K562 (cell line): ENCODE measurements around the gene USP49. TPM values are rescaled to one million over a fixed set of nuclear protein-coding genes. Genes with fewer than 3 reads are reported as not detected.
A peak's percentile ranks its signal among the peaks of the same experiment; 100 is the strongest.

Source experiments
- ADNP ChIP-seq: fragments of 200-800 bp; sonication (Bioruptor generic); IDR thresholded peaks from 2 replicates; pipeline ENCODE4 v1.6.1; 2016; ENCODE audit warnings: missing genetic modification characterization, missing compliant biosample characterization
- BCL6 ChIP-seq: fragments of 250-450 bp; sonication (Bioruptor Pico); IDR thresholded peaks from 2 replicates; pipeline ENCODE4 v1.4.0; 2020
- CREB1 ChIP-seq, 2 experiments: sonication (generic) in 1 of 2; formaldehyde crosslinking in 1 of 2; IDR thresholded peaks; 2 replicates each; pipeline versions ENCODE4 v1.6.1 to v1.8.0; 2012 to 2022; ENCODE audit warnings: inconsistent platforms in 1 of 2, mild to moderate bottlenecking in 1 of 2, missing genetic modification reagents in 1 of 2, moderate library complexity in 1 of 2
- CREM ChIP-seq: IDR thresholded peaks from 2 replicates; pipeline ENCODE4 v1.6.1; 2014; ENCODE audit warnings: antibody characterized with exemption, low read depth
- HCFC1 ChIP-seq: IDR thresholded peaks from 2 replicates; pipeline ENCODE4 v1.6.1; 2012; ENCODE audit warnings: low read depth, low read length, improper control_type of control experiment
- HNRNPLL ChIP-seq: fragments of 200-400 bp; formaldehyde crosslinking; IDR thresholded peaks from 2 replicates; pipeline ENCODE4 v1.6.1; 2017; ENCODE audit warnings: low read length, low read depth, mild to moderate bottlenecking; ENCODE audit not compliant: poor library complexity, severe bottlenecking
- JUNB ChIP-seq: fragments of 450-650 bp; formaldehyde crosslinking; conservative IDR thresholded peaks from 2 replicates; pipeline ENCODE4 v1.4.0; 2020; ENCODE audit warnings: mild to moderate bottlenecking
- MAFF ChIP-seq: IDR thresholded peaks from 2 replicates; pipeline ENCODE4 v1.6.1; 2012; ENCODE audit warnings: low read length, improper control_type of control experiment
- MAX ChIP-seq: sonication (generic); formaldehyde crosslinking; IDR thresholded peaks from 2 replicates; pipeline ENCODE4 v1.9.0; 2022; ENCODE audit warnings: mild to moderate bottlenecking, missing genetic modification reagents
- MXI1 ChIP-seq: IDR thresholded peaks from 2 replicates; pipeline ENCODE4 v1.6.1; 2011; ENCODE audit warnings: low read depth, mild to moderate bottlenecking, improper control_type of control experiment, low read length
- NBN ChIP-seq: fragments of 450-650 bp; IDR thresholded peaks from 2 replicates; pipeline ENCODE4 v1.6.1; 2016; ENCODE audit warnings: low read depth, mild to moderate bottlenecking
- NFE2 ChIP-seq: IDR thresholded peaks from 2 replicates; pipeline ENCODE4 v1.6.1; 2014; ENCODE audit warnings: antibody characterized with exemption, low read depth
- PCBP2 ChIP-seq: fragments of 200-400 bp; formaldehyde crosslinking; IDR thresholded peaks from 2 replicates; pipeline ENCODE4 v1.6.1; 2018; ENCODE audit warnings: low read length, low read depth, mild to moderate bottlenecking, moderate library complexity; ENCODE audit not compliant: poor library complexity, severe bottlenecking
- POLR2H ChIP-seq: IDR thresholded peaks from 2 replicates; pipeline ENCODE4 v1.6.1; 2016; ENCODE audit warnings: missing genetic modification characterization, low read depth, mild to moderate bottlenecking, control low read depth, missing compliant biosample characterization, moderate library complexity
- RBM22 ChIP-seq: fragments of 200-400 bp; formaldehyde crosslinking; IDR thresholded peaks from 2 replicates; pipeline ENCODE4 v1.6.1; 2018; ENCODE audit warnings: low read length, low read depth; ENCODE audit not compliant: poor library complexity, severe bottlenecking
- SMAD1 ChIP-seq: fragments of 150-350 bp; IDR thresholded peaks from 2 replicates; pipeline ENCODE4 v1.6.1; 2014; ENCODE audit warnings: low read length, low read depth; ENCODE audit not compliant: partially characterized antibody
- STAT6 ChIP-seq: sonication (generic); formaldehyde crosslinking; IDR thresholded peaks from 2 replicates; pipeline ENCODE4 v1.8.1; 2023; ENCODE audit warnings: mild to moderate bottlenecking, missing genetic modification reagents
- TAF1 ChIP-seq: IDR thresholded peaks from 2 replicates; pipeline ENCODE4 v1.6.1; 2011; ENCODE audit warnings: mild to moderate bottlenecking, low read length, moderate library complexity; ENCODE audit not compliant: insufficient read depth, control insufficient read depth, severe bottlenecking; ENCODE audit errors: extremely low read depth
- TAF9B ChIP-seq: fragments of 450-650 bp; IDR thresholded peaks from 2 replicates; pipeline ENCODE4 v1.6.1; 2018; ENCODE audit warnings: mild to moderate bottlenecking; ENCODE audit not compliant: partially characterized antibody
- TBL1XR1 ChIP-seq, 2 experiments: IDR thresholded peaks; 2 replicates each; pipeline ENCODE4 v1.6.1; 2012; ENCODE audit warnings: improper control_type of control experiment in 2 of 2, low read length in 2 of 2, mild to moderate bottlenecking in 1 of 2
- ZKSCAN8 ChIP-seq: fragments of 200-800 bp; sonication (Bioruptor generic); IDR thresholded peaks from 2 replicates; pipeline ENCODE4 v1.6.1; 2016; ENCODE audit warnings: missing genetic modification characterization, missing compliant biosample characterization
- ZNF146 ChIP-seq: IDR thresholded peaks from one replicate; pipeline ENCODE4 v1.6.1; 2018; ENCODE audit warnings: missing compliant biosample characterization; ENCODE audit not compliant: unreplicated experiment
- ZNF239 ChIP-seq: fragments of 250-450 bp; sonication (Bioruptor Pico); IDR thresholded peaks from 2 replicates; pipeline ENCODE4 v1.4.0; 2020; ENCODE audit warnings: mild to moderate bottlenecking
- ZNF384 ChIP-seq: IDR thresholded peaks from 2 replicates; pipeline ENCODE4 v1.6.1; 2012; ENCODE audit warnings: low read depth, low read length, improper control_type of control experiment
- ZNF431 ChIP-seq: sonication (generic); formaldehyde crosslinking; IDR thresholded peaks from 2 replicates; pipeline ENCODE4 v1.8.0; 2022; ENCODE audit warnings: mild to moderate bottlenecking, missing genetic modification reagents
- ZNF717 ChIP-seq: fragments of 250-450 bp; sonication (Bioruptor Pico); IDR thresholded peaks from 2 replicates; pipeline ENCODE4 v1.5.0; 2021
- ZNF830 ChIP-seq: fragments of 250-450 bp; sonication (Bioruptor Pico); IDR thresholded peaks from 2 replicates; pipeline ENCODE4 v1.5.0; 2021; ENCODE audit warnings: mild to moderate bottlenecking
- ZSCAN29 ChIP-seq: fragments of 450-650 bp; IDR thresholded peaks from 2 replicates; pipeline ENCODE4 v1.6.1; 2017
- polyA plus RNA-seq, 8 experiments: library from polyadenylated mRNA; depleted of rRNA in 4 of 8; stranded (reverse) in 5 of 8; unstranded in 3 of 8; fragments of >200 nt; fragmentation: Nextera tagmentation in 2 of 8; fragmentation: Illumina TruSeq in 1 of 8; extraction: Ambion mirVana in 2 of 8; extraction: Trizol in 1 of 8; gene quantifications; 2 replicates each; pipeline versions ENCODE4 v1.2.1 to v1.2.3, GENCODE V29; 2011 to 2014; ENCODE audit warnings: inconsistent platforms in 1 of 8, missing spikeins in 1 of 8
- total RNA-seq, 7 experiments: library from RNA; depleted of rRNA in 6 of 7; stranded (reverse); fragments of >200 nt in 6 of 7; fragmentation: Illumina TruSeq in 2 of 7; extraction: Trizol in 2 of 7; gene quantifications; 2 replicates each; pipeline versions ENCODE4 v1.2.1 to v1.2.3, GENCODE V29; 2011 to 2021; ENCODE audit warnings: low replicate concordance in 1 of 7

The USP49 gene
- total and polyA plus RNA-seq, 9 of the 15 experiments (the other 6 are each of a cell fraction or from before 2014, with no cell fraction given), result 1.0 to 9.9 (median 6.5) TPM

- TF ChIP-seq ZNF239 (CRISPR knock-in tag), result no peak
- TF ChIP-seq ZSCAN29, result peak; percentile 68
- TF ChIP-seq MAX, result peak; percentile 77
- TF ChIP-seq MXI1, result peak; percentile 44; the same call in 1 of the 2 replicates
- no peak for TF ChIP-seq ZNF384
- no peak for TF ChIP-seq PCBP2
- TF ChIP-seq RBM22, result no peak
- TF ChIP-seq ZNF830 (CRISPR knock-in tag), result no peak
- TF ChIP-seq POLR2H (tag), result no peak; the same call in 1 of the 2 replicates
- peak; percentile 95 for TF ChIP-seq CREB1 (IDR thresholded peaks at IDR 0.05)
- peak; percentile 86 for TF ChIP-seq CREB1 (CRISPR knock-in tag; IDR thresholded peaks at IDR 0.05)
- TF ChIP-seq ZKSCAN8, result no peak
- no peak for TF ChIP-seq ADNP (tag)
- TF ChIP-seq CREM, result peak; percentile 95
- no peak for TF ChIP-seq STAT6 (CRISPR knock-in tag)
- TF ChIP-seq TBL1XR1 (IDR thresholded peaks at IDR 0.05; ENCODE audit: low read length in 2 of 2), result no peak; a peak in 1 of 4 replicates
- TF ChIP-seq HCFC1, result peak; percentile 64
- no peak for TF ChIP-seq NFE2
- TF ChIP-seq TAF1, result peak; percentile 62
- TF ChIP-seq TAF9B, result peak; percentile 85
- TF ChIP-seq ZNF146 (CRISPR knock-in tag), result no peak
- TF ChIP-seq BCL6, result no peak
- TF ChIP-seq MAFF, result no peak
- TF ChIP-seq ZNF717 (CRISPR knock-in tag), result no peak
- peak; percentile 83; the same call in 1 of the 2 replicates for TF ChIP-seq NBN
- TF ChIP-seq SMAD1, result no peak
- TF ChIP-seq ZNF431 (CRISPR knock-in tag), result no peak
- no peak for TF ChIP-seq JUNB (CRISPR knock-in tag)
- peak; percentile 99 for TF ChIP-seq HNRNPLL
Measured at GRCh38 chr6:41895300-41896233, at the start of gene USP49 (continued).
